Endothelial cell (in vitro differentiated cells): ENCODE results near the gene GTF2A1. TPM values are rescaled to one million over a fixed set of nuclear protein-coding genes. Genes with fewer than 3 reads are reported as not detected.
"Not testable (repeated sequence)": the region's sequence is repeated elsewhere in the genome, so short reads cannot be mapped to it uniquely, and the experiment has no call there.

Experiments used
- DNase-seq: peaks from one replicate; pipeline ENCODE4 v3.0.0; 2021; ENCODE audit warnings: low spot score
- H3K27ac Mint-ChIP-seq: one replicate; pipeline ENCODE4 v1.8.0; 2021; ENCODE audit warnings: mixed read lengths, inconsistent platforms; ENCODE audit not compliant: unreplicated experiment
- H3K27me3 Mint-ChIP-seq: one replicate; pipeline ENCODE4 v1.8.0; 2021; ENCODE audit warnings: mild to moderate bottlenecking, moderate library complexity, mixed read lengths, inconsistent platforms; ENCODE audit not compliant: unreplicated experiment
- H3K36me3 Mint-ChIP-seq: one replicate; pipeline ENCODE4 v1.8.0; 2021; ENCODE audit warnings: mild to moderate bottlenecking, low read depth, mixed read lengths, inconsistent platforms; ENCODE audit not compliant: unreplicated experiment
- H3K4me1 Mint-ChIP-seq: one replicate; pipeline ENCODE4 v1.8.0; 2021; ENCODE audit warnings: mild to moderate bottlenecking, mixed read lengths, inconsistent platforms; ENCODE audit not compliant: unreplicated experiment
- H3K4me3 Mint-ChIP-seq: one replicate; pipeline ENCODE4 v1.8.0; 2021; ENCODE audit warnings: mild to moderate bottlenecking, mixed read lengths, inconsistent platforms; ENCODE audit not compliant: unreplicated experiment
- H3K9me3 Mint-ChIP-seq: one replicate; pipeline ENCODE4 v1.8.0; 2021; ENCODE audit warnings: mixed read lengths, inconsistent platforms; ENCODE audit not compliant: unreplicated experiment
- CTCF ChIP-seq: fragments of 200-600 bp; sonication (generic); IDR thresholded peaks from one replicate; pipeline ENCODE4 v1.5.0; 2021; ENCODE audit warnings: antibody characterized with exemption; ENCODE audit not compliant: unreplicated experiment
- total RNA-seq: library from RNA; stranded (reverse); fragmentation: NEBNext Ultra II Directional; extraction: Animal tissue kit (Norgen Biotek cat#: 25700); gene quantifications from one replicate; pipeline ENCODE4 v1.2.1, GENCODE V29; 2021; ENCODE audit not compliant: unreplicated experiment

Gene GTF2A1
- total RNA-seq, 1 donor from 2014 or later: 34.6 TPM

DNA sequence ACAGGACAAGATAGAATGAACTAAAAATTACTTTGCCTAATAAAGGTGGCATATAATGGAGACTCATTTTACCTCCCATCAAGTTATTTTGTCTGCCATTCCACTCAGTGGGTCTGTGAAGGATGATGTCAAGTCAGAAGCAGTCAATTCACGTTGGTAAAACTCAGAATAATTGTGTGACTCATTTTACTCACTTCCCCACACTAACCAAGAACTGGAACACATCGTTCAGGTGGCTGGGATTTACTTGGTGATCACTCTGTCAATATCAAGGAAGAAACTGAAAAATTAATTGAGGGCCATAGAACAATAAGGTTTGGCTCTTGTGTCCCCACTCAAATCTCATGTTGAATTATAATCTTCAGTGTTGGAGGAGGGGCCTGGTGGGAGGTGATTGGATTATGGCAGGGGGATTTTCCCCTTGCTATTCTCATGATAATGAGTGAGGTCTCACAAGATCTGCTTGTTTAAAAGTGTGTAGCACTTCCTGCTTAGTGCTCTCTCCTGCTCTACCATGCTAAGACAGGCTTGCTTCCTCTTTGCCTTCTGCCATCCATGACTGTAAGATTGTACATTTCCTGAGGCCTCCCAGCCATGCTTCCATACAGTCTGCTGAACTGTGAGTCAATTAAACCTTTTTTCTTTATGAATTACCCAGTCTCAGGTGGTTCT lies 35.7 kb upstream of the GTF2A1 start:
- Mint-ChIP-seq H3K4me3 (no peak overlapping the region), H3K9me3 (no peaks in the 10 kb centered on the region), H3K4me1 (peaks cover 18% of the 10 kb centered on the region), H3K27me3 (peaks cover 1% of the 10 kb centered on the region), H3K36me3 (peaks cover 10% of the 10 kb centered on the region), H3K27ac (peak overlapping the region; percentile 67)
- no peak for DNase-seq
- no peak for TF ChIP-seq CTCF

DNA sequence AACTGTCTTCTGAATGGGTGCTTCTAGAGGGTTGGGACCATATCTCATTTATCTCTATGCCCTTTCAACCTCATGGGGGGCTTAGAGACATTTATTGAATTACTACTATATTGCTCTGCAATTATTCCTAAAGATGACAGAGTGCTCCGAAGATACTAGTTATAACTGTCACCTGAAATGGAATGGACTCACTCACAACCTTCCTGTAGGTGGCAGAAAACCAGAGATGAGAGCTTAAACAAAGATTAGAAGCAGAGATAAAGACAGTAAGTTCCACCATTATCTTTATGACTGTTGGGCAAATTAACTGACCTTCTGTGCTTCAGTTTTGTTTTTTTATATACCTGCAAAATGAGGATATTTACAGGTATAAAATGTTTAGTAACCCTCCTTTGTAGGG lies 31.5 kb upstream of the GTF2A1 start:
- Mint-ChIP-seq H3K9me3 (no peaks in the 10 kb centered on the region), H3K36me3 (no peaks in the 10 kb centered on the region), H3K27ac (no peak overlapping the region), H3K4me3 (no peak overlapping the region), H3K4me1 (peaks cover 13% of the 10 kb centered on the region), H3K27me3 (peaks cover 3% of the 10 kb centered on the region)
- TF ChIP-seq CTCF: no peak
- DNase-seq: no peak

GRCh38 chr14:81247271-81247766 lies 26.6 kb upstream of the GTF2A1 start:
- H3K27me3 Mint-ChIP-seq: peaks cover 3% of the 10 kb centered on the region
- H3K27ac Mint-ChIP-seq: no peak overlapping the region
- no peaks in the 10 kb centered on the region for H3K4me1 Mint-ChIP-seq
- no peak for DNase-seq
- H3K4me3 Mint-ChIP-seq: no peak overlapping the region
- peaks cover 19% of the 10 kb centered on the region for H3K36me3 Mint-ChIP-seq
- TF ChIP-seq CTCF: no peak
- H3K9me3 Mint-ChIP-seq: no peaks in the 10 kb centered on the region

- H3K9me3 Mint-ChIP-seq: no peaks in the 10 kb centered on the region
- no peaks in the 10 kb centered on the region for H3K4me1 Mint-ChIP-seq
- TF ChIP-seq CTCF: no peak
- DNase-seq: no peak
- peaks cover 3% of the 10 kb centered on the region for H3K27me3 Mint-ChIP-seq
- H3K4me3 Mint-ChIP-seq: no peak overlapping the region
- H3K27ac Mint-ChIP-seq: no peak overlapping the region
- H3K36me3 Mint-ChIP-seq: peaks cover 19% of the 10 kb centered on the region
Observed at GRCh38 chr14:81246461-81247270, 25.9 kb upstream of the GTF2A1 start.

- no peak for DNase-seq
- no peak for TF ChIP-seq CTCF
- Mint-ChIP-seq H3K36me3 (peaks cover 19% of the 10 kb centered on the region), H3K27me3 (peaks cover 3% of the 10 kb centered on the region), H3K9me3 (no peaks in the 10 kb centered on the region), H3K4me1 (no peaks in the 10 kb centered on the region), H3K4me3 (no peak overlapping the region), H3K27ac (no peak overlapping the region)
Observed at GRCh38 chr14:81245771-81246170, 25.0 kb upstream of the GTF2A1 start.

GRCh38 chr14:81244431-81244830 lies 23.7 kb upstream of the GTF2A1 start:
- not testable (repeated sequence) for H3K9me3 Mint-ChIP-seq, H3K4me1 Mint-ChIP-seq, DNase-seq, H3K4me3 Mint-ChIP-seq, H3K27me3 Mint-ChIP-seq, H3K27ac Mint-ChIP-seq
- peaks cover 19% of the 10 kb centered on the region for H3K36me3 Mint-ChIP-seq
